ENCODE data around the gene KCTD20.

DNA sequence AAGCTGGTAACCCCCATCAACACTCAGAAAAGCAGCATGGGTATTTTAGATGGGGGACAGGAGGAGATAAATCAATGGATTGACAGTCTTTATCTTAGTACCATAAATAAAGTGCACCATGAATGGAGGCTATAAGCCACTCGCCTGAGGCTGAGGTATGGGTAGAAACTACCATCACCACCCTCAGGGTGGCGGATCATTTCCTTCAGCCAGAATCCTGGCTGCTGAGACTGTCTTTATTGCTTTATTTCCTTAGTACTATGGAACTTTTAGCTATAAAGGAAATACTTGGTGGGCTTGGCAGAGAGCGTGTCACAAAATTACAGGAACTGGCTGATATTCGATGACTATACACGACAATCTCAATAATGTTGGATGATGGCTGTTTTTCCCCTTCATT lies 52.3 kb downstream of the KCTD20 start:
- no peak for TF ChIP-seq NFIC (IDR thresholded peaks at IDR 0.05; ENCODE audit: low read length)
- no peak for TF ChIP-seq POLR2A (IDR thresholded peaks at IDR 0.05; ENCODE audit: insufficient read depth in 1 of 2, low read depth in 2 of 2, low read length in 2 of 2)
- no peak for TF ChIP-seq ZNF558 (CRISPR knock-in tag; IDR thresholded peaks at IDR 0.05; ENCODE audit: borderline replicate concordance)
- TF ChIP-seq, protein P1, sequence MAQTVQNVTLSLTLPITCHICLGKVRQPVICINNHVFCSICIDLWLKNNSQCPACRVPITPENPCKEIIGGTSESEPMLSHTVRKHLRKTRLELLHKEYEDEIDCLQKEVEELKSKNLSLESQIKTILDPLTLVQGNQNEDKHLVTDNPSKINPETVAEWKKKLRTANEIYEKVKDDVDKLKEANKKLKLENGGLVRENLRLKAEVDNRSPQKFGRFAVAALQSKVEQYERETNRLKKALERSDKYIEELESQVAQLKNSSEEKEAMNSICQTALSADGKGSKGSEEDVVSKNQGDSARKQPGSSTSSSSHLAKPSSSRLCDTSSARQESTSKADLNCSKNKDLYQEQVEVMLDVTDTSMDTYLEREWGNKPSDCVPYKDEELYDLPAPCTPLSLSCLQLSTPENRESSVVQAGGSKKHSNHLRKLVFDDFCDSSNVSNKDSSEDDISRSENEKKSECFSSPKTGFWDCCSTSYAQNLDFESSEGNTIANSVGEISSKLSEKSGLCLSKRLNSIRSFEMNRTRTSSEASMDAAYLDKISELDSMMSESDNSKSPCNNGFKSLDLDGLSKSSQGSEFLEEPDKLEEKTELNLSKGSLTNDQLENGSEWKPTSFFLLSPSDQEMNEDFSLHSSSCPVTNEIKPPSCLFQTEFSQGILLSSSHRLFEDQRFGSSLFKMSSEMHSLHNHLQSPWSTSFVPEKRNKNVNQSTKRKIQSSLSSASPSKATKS (CRISPR knock-in tag; IDR thresholded peaks at IDR 0.05), result no peak
- TF ChIP-seq RAD21 (CRISPR knock-in tag; IDR thresholded peaks at IDR 0.05), result no peak
- TF ChIP-seq, protein P2, sequence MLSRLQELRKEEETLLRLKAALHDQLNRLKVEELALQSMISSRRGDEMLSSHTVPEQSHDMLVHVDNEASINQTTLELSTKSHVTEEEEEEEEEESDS (CRISPR knock-in tag; IDR thresholded peaks at IDR 0.05; ENCODE audit: borderline replicate concordance), result no peak
- no peak for TF ChIP-seq RFX5 (IDR thresholded peaks at IDR 0.05; ENCODE audit: low read depth, low read length)
- no peak for TF ChIP-seq SUZ12 (IDR thresholded peaks at IDR 0.05; ENCODE audit: low read depth, low read length)
- no peak for TF ChIP-seq EP300 (IDR thresholded peaks at IDR 0.05; ENCODE audit: low read depth in 2 of 2, low read length in 2 of 2)
- no peak for TF ChIP-seq EP300 (CRISPR knock-in tag; IDR thresholded peaks at IDR 0.05; ENCODE audit: borderline replicate concordance)
- TF ChIP-seq, protein P3, sequence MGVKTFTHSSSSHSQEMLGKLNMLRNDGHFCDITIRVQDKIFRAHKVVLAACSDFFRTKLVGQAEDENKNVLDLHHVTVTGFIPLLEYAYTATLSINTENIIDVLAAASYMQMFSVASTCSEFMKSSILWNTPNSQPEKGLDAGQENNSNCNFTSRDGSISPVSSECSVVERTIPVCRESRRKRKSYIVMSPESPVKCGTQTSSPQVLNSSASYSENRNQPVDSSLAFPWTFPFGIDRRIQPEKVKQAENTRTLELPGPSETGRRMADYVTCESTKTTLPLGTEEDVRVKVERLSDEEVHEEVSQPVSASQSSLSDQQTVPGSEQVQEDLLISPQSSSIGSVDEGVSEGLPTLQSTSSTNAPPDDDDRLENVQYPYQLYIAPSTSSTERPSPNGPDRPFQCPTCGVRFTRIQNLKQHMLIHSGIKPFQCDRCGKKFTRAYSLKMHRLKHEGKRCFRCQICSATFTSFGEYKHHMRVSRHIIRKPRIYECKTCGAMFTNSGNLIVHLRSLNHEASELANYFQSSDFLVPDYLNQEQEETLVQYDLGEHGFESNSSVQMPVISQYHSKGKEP (CRISPR knock-in tag; IDR thresholded peaks at IDR 0.05), result no peak
- no peak for TF ChIP-seq CHD2 (IDR thresholded peaks at IDR 0.05; ENCODE audit: low read depth, low read length)

Measured in HepG2 (cell line).